Psoas muscle (tissue), 8 donors: ENCODE data around the gene MRPS24. TPM values are rescaled to one million over a fixed set of nuclear protein-coding genes. Genes with fewer than 3 reads are reported as not detected.
"Not testable (repeated sequence)": the region's sequence is repeated elsewhere in the genome, so short reads cannot be mapped to it uniquely, and the experiment has no call there.

Experiments
- ATAC-seq, 4 donors: fragments of 200-7000 bp; cut with Tn5 transposase; one replicate each; pipeline ENCODE4 v1.9.1; 2020; ENCODE audit warnings: moderate library complexity in 3 of 4, mild to moderate bottlenecking in 2 of 4
- DNase-seq, 2 donors: peaks; one replicate each; pipeline ENCODE4 v3.0.0-alpha.2; 2020
- H3K27ac ChIP-seq: fragments of 200-600 bp; one replicate; pipeline ENCODE4 v1.8.0; 2022
- H3K27me3 ChIP-seq, 3 donors: fragments of 200-600 bp in 1 of 3; one replicate each; pipeline versions ENCODE4 v1.6.1 to v1.8.0; 2013 to 2022; ENCODE audit warnings: low read length in 2 of 3, mild to moderate bottlenecking in 2 of 3, moderate library complexity in 1 of 3; ENCODE audit not compliant: insufficient read depth in 3 of 3
- H3K36me3 ChIP-seq, 2 donors: fragments of 200-600 bp in 1 of 2; one replicate each; pipeline versions ENCODE4 v1.6.1 to v1.8.0; 2013 to 2022; ENCODE audit warnings: low read depth in 1 of 2, mild to moderate bottlenecking in 1 of 2, moderate library complexity in 1 of 2; ENCODE audit not compliant: insufficient read depth in 1 of 2
- H3K4me1 ChIP-seq: fragments of 200-600 bp; one replicate; pipeline ENCODE4 v1.8.0; 2022
- H3K4me3 ChIP-seq: fragments of 200-600 bp; one replicate; pipeline ENCODE4 v1.8.0; 2022; ENCODE audit warnings: mild to moderate bottlenecking
- H3K9me3 ChIP-seq: fragments of 200-600 bp; one replicate; pipeline ENCODE4 v1.8.0; 2022
- WGBS, 3 donors: extraction: QIAGEN DNeasy Blood & Tissue Kit; methylation state at CpG; one replicate each; pipeline versions ENCODE4 v1.1.6 to v1.1.7; 2013; 5-methylcytosine and 5-hydroxymethylcytosine counted together
- intact Hi-C, 2 donors: fragments of 100-400 bp; cut with DNase I; formaldehyde crosslinking; loops; one replicate each; pipeline versions ENCODE4 v1.11.0 to v1.14.2; 2022
- polyA plus RNA-seq, 3 donors: library from polyadenylated mRNA; stranded (reverse); fragments of 200-250 nt; gene quantifications; one replicate each; pipeline ENCODE4 v1.2.3, GENCODE V29; 2013
- total RNA-seq, 4 donors: library from RNA; stranded (reverse); fragmentation: NEBNext Ultra II Directional in 2 of 4; extraction: Animal tissue kit (Norgen Biotek cat#: 25700) in 2 of 4; gene quantifications; one replicate each; pipeline versions ENCODE4 v1.2.1 to v1.2.4, GENCODE V29; 2021 to 2023
- TF ChIP-seq, protein P1 (sequence below): fragments of 200-600 bp; IDR thresholded peaks from one replicate; pipeline ENCODE4 v1.8.0; 2022; ENCODE audit warnings: antibody characterized with exemption
- donor health status: healthy with polysubstance abuse.
- donor health status: DM: no; HTN: no; CAD: no; lungs with moderate emphysema.
- donor health status: Bipolar disorder and iron deficiency.
- donor health status: healthy.
- donor health status: DM: yes; HTN: yes; CAD: no.
- donor health status: DM: no; HTN: no; CAD: no.
- donor health status: DM: no; HTN: no; CAD: no.
- donor health status: DM: yes; HTN: yes; CAD: no.

The MRPS24 gene
- total and polyA plus RNA-seq, 7 donors, result 173 to 430 (median 200) TPM

- Histone ChIP-seq H3K27me3 (no peaks in the 10 kb centered on the region), H3K9me3 (no peaks in the 10 kb centered on the region), H3K36me3 (peaks cover 0 to 8% of the 10 kb centered on the region in 2 donors), H3K4me1 (peaks cover 28% of the 10 kb centered on the region), H3K4me3 (peak overlapping the region; percentile 72), H3K27ac (peak overlapping the region; percentile 81)
- intact Hi-C loops, result no loop called here
- TF ChIP-seq, protein P1, sequence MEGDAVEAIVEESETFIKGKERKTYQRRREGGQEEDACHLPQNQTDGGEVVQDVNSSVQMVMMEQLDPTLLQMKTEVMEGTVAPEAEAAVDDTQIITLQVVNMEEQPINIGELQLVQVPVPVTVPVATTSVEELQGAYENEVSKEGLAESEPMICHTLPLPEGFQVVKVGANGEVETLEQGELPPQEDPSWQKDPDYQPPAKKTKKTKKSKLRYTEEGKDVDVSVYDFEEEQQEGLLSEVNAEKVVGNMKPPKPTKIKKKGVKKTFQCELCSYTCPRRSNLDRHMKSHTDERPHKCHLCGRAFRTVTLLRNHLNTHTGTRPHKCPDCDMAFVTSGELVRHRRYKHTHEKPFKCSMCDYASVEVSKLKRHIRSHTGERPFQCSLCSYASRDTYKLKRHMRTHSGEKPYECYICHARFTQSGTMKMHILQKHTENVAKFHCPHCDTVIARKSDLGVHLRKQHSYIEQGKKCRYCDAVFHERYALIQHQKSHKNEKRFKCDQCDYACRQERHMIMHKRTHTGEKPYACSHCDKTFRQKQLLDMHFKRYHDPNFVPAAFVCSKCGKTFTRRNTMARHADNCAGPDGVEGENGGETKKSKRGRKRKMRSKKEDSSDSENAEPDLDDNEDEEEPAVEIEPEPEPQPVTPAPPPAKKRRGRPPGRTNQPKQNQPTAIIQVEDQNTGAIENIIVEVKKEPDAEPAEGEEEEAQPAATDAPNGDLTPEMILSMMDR, result no peak
- 0 to 1% (median 1%) methylated on average over 21 to 43 of the region's 43 CpGs for WGBS, 3 donors
- peak; percentile 21 to 54 for DNase-seq
- peak; percentile 28 to 58 (median 32) for ATAC-seq
Measured at GRCh38 chr7:43905956-43906330, 36.6 kb upstream of the MRPS24 start.

GRCh38 chr7:43905209-43905946, 36.1 kb upstream of the MRPS24 start:
- Histone ChIP-seq H3K36me3 (peaks cover 0 to 5% of the 10 kb centered on the region in 2 donors), H3K9me3 (no peaks in the 10 kb centered on the region), H3K27me3 (no peaks in the 10 kb centered on the region), H3K4me3 (peak overlapping the region; percentile 72), H3K4me1 (peaks cover 34% of the 10 kb centered on the region), H3K27ac (peak overlapping the region; percentile 81)
- TF ChIP-seq, protein P1, result no peak
- intact Hi-C loops, result no loop called here
- ATAC-seq (peak; percentile 18 to 73 (median 57)), DNase-seq (peak; percentile 29 to 54)
- 23 to 33% (median 25%) methylated on average over 8 of the region's 8 CpGs for WGBS, 3 donors

GRCh38 chr7:43904533-43905208, 35.4 kb upstream of the MRPS24 start:
- TF ChIP-seq, protein P1, result no peak
- WGBS, 3 donors, result 92 to 94% (median 92%) methylated on average over 5 of the region's 5 CpGs
- intact Hi-C loops, result no loop called here
- Histone ChIP-seq H3K4me3 (peak overlapping the region; percentile 72), H3K4me1 (peaks cover 34% of the 10 kb centered on the region), H3K9me3 (no peaks in the 10 kb centered on the region), H3K36me3 (no peaks in the 10 kb centered on the region), H3K27me3 (no peaks in the 10 kb centered on the region), H3K27ac (peak overlapping the region; percentile 81)
- peak in 3 of 4 donors; percentile 29 to 46 (median 32) for ATAC-seq
- no peak for DNase-seq

DNA sequence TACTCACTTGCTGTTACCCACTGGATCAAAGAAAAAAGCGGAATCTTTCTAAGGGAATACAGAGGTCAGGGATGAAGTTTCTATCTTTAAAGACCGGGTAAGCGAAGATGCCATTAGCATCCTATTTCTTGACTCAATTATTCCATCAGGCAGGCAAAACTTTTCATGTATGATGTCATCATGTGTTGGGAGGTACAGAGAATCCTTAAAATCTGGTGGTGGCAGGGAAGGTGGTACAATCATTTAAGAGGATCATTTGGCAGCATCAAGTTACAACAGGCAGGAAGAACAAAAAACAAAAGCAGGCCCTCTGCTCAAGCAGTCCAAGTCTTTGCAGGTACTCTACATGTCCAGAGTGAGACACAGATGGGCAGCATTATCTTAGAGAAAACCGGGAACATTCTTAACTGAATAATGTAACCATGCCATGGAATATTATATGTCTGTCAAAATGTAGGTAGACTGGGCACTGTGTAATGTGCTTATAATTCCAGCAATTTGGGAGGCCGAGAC, 33.3 kb upstream of the MRPS24 start:
- TF ChIP-seq, protein P1, result no peak
- Histone ChIP-seq H3K27me3 (no peaks in the 10 kb centered on the region), H3K4me1 (peaks cover 38% of the 10 kb centered on the region), H3K9me3 (no peaks in the 10 kb centered on the region), H3K27ac (peak overlapping the region; percentile 13), H3K36me3 (no peaks in the 10 kb centered on the region), H3K4me3 (no peak overlapping the region)
- DNase-seq (no peak), ATAC-seq (no peak)
- 85 to 95% (median 88%) methylated on average over 5 of the region's 5 CpGs for WGBS, 3 donors
- intact Hi-C loops, result no loop called here

DNA sequence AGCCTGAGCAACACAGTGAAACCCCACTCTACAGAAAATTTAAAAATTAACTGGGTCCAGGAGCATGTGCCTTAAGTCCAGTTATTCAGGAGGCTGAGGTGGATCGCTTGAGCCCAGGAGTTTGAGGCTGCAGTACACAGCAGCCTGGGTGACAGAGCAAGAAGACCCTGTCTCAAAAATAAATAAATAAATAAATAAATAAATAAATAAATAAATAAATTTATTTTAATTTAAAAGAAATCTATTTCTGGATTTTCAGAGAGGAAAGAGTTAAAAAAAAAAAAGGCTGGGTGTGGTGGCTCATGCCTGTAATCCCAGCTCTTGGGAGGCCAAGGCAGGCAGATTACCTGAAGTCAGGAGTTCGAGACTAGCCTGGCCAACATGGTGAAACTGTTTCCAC, 29.3 kb upstream of the MRPS24 start:
- intact Hi-C loops, ATAC-seq, H3K4me3 ChIP-seq, H3K9me3 ChIP-seq, DNase-seq, H3K27ac ChIP-seq, H3K27me3 ChIP-seq: not testable (repeated sequence)
- Histone ChIP-seq H3K4me1 (peaks cover 20% of the 10 kb centered on the region), H3K36me3 (peaks cover 0 to 19% of the 10 kb centered on the region in 2 donors)
- WGBS, 3 donors, result 93 to 99% (median 96%) methylated on average over 2 of the region's 2 CpGs
